Hematopoietic multipotent progenitor cell treated with erythropoietin and hydrocortisone succinate and interleukin-3 and kit ligand, for 17 days (in vitro differentiated cells): ENCODE results near the gene RUNDC1.

Experiments used
- DNase-seq: peaks from one replicate; pipeline ENCODE4 v3.0.0-alpha.2; 2015; ENCODE audit warnings: low spot score

The RUNDC1 gene

GRCh38 chr17:43018932-43019331 lies 38.6 kb downstream of the RUNDC1 start:
- no peak for DNase-seq

DNA sequence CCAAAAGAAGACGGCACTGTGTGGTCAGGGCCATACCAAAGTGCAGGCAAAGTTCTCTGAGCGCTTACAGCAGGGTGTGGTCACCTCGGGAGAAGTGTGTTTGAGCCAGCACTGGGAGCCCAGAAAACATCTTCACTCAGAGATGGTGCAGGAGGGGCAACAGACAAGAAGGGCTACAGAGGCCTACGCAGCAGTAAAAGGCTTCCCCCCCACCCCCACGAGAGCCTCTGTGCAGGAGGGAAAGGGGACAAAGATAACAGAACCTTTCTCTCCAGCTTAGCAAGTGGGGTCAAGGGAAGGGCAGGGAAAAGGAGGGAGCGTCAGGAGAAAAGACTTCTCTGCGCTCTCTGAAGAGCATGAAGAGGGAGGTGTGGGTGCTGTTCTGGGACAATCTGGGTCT lies 39.1 kb downstream of the RUNDC1 start:
- no peak for DNase-seq

- no peak for DNase-seq
These were observed 39.8 kb downstream of the RUNDC1 start for GRCh38 chr17:43020030-43020621.

DNA sequence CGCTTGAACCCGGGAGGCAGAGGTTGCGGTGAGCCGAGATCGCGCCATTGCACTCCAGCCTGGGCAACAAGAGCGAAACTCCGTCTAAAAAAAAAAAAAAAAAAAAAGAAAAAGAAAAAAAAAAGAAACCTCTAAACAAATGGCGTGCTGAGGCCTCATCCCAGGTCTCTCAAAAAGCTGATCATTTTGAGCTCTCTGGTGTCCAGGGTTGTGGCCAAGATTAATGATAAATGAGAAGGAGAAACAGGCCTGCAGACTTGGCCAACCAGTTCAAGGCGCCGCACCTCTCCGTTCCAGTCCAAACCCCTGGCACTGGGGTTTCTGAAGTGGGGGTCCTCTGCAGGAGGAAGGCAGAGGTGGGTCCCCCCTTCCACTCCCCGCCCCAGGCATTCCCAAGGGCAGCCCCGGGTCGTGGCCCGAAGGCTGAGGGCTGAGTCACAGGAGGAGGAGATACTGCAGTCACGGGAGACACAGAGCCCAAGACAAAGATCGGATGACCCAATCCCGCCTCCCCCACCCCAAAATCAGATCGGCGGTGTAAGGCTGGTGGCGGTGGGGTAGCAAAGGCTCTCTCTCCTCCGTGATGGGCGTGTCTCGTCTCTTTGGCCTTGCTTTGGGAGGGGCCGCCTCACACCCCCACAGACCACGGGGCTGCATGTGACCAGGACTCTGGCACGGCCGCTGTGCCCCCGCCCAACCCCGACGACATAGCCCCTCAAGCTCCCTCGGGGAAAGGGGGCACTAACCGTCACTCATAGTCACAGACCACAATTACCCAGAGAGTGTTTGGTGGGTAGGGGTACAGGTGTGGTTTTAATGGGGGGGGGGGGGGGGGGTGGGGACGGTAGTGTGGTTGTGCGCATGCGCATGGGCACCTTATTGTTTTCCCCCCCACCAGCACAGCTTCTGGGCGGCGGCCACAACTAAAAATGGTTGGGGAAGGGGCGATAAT lies 40.7 kb downstream of the RUNDC1 start:
- DNase-seq = no peak

GRCh38 chr17:43021741-43022512 lies 41.6 kb downstream of the RUNDC1 start, which contains the start of gene VAT1:
Gene VAT1, minus strand, starts transcription at chr17:43022385. Its CDS starts 63 bp downstream, at chr17:43022322.
- peak; percentile 45 for DNase-seq

- peak; percentile 56 for DNase-seq
These were observed 44.3 kb downstream of the RUNDC1 start, which contains the start of gene RND2 for GRCh38 chr17:43024407-43025289. Gene RND2, plus strand, starts transcription at chr17:43025231. Its CDS starts 117 bp downstream, at chr17:43025348.

GRCh38 chr17:43025290-43025657 lies 44.9 kb downstream of the RUNDC1 start:
- no peak for DNase-seq

DNA sequence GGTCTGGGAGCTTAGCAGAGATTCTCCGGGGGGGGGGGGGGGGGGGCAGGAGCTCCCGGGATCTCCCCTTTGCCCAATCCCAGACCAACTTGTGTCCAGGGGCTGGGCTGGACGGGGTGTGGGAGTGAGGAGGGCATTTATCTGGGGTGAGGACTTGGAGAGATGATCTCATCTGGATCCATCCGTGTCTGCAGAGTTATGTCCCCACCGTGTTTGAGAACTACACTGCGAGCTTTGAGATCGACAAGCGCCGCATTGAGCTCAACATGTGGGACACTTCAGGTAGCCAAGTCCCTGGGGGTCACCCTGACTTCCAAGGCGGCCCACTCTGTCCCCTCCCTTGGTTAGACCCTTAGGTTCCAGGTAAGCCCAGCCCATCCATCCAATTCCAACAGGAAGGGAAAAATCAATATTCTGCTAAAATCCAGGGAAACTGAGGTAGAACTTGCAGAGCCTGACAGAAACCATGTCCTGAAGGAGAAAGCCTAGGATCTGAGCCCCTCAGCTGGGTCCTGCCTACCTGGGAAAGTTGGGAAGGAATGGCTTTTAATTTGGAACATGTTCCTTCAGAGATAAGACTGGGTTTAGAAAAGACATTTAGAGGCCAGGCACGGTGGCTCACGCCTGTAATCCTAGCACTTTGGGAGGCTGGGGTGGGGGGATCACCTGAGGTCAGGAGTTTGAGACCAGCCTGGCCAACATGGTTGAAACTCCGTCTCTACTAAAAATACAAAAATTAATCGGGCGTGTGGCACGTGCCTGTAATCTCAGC lies 45.6 kb downstream of the RUNDC1 start:
- no peak for DNase-seq

DNA sequence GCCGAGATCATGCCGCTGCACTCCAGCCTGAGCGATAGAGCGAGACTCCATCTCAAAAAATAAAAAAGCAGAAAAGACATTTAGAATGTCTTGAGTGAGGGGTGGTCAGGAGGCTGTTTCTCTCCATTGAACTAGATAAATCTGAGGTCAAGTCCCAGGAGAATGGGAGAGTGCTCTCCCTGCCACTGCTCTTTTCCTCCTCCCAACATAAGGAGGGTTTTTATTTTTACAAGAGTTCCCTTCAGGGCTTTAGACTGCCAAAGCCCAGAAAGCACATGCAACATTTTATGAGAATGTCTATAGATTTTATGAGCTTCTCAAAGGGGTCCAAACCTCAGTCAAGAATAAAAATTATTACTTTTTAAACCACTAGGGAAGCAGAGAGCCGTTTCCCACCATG lies 46.2 kb downstream of the RUNDC1 start:
- DNase-seq = no peak

DNA sequence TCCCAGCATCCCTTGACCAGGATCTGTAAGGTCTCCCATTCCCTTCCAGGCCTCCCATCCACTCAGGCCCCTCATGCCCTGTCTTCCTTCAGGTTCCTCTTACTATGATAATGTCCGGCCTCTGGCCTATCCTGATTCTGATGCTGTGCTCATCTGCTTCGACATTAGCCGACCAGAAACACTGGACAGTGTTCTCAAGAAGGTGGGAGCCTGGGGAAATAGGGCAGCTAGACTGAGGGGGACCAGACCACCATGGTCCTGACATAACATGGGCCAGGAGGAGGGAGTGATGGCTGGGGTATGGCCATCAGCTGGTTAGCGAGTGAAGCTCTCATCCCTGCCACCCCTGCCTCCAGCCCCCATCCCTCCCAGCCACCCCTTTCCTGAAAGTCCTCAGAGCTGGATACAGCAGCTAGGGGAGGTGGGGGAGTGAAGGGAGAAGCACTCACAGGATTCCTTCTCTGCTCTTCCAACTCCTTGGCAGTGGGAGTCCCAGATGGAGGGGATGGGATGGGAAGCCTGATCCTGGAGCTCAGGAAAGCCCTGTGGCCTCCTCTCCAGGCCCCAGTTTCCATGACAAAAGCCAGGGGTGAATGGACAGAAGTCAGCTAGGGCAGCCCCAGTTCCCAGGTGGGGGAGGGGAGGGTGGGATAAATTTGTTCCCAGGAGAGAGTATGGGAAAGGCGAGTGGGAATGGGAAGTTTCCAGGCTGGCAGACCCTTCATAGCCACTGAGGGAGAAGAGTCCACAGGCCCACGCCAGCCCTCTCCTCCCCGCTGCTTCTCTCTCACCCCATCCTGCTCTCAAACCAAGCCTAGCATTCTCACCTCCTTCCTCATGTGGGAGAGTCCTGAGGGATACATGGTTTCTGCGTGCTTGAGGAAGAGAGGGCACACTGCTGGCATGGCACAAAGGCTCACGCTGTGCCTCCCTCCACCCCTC lies 47.0 kb downstream of the RUNDC1 start:
- no peak for DNase-seq

DNA sequence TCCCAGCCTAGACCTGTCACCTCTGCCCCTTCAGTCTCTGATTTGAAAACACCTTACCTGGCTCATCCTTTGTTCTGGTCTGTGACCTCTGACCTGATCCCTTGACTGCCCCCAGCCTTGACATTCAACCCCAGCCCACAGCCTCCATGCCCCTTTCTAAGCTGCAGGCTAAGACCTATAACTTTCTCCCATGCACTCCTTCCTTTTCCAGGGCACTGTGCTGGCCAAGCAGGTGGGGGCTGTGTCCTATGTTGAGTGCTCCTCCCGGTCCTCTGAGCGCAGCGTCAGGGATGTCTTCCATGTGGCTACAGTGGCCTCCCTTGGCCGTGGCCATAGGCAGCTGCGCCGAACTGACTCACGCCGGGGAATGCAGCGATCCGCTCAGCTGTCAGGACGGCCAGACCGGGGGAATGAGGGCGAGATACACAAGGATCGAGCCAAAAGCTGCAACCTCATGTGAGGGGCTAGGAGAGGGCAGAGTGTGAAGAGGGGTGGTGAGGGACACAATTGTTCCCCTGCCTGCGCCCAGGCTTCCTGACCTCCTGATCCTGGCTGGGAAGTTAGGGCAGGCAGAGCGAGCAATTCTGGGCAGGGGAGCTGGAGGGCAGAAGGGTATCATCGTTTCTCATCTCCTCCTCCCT lies 48.0 kb downstream of the RUNDC1 start:
- DNase-seq = no peak

- DNase-seq = no peak
These were observed 49.9 kb downstream of the RUNDC1 start for GRCh38 chr17:43030137-43030767.

DNA sequence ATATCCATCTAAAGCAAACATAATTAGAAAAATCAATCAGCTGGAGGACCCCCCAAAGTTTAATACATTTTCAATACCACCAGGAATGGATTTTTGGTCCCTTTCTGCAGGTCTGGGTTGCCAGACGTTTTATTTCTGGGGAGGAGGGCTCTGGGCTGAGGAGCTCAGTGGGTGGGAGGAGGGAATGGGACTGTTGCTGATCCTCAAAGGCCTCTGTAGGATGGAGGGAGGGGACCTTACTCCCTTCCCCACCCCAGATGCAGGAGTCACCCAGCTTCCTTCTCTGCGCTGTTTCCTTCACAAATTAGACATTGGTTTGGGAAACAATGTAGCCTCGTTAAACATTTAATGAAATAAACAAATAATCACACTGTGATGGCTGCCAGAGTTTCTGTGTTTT lies 51.3 kb downstream of the RUNDC1 start:
- no peak for DNase-seq

- DNase-seq = no peak
These were observed 53.9 kb downstream of the RUNDC1 start for GRCh38 chr17:43033948-43034881.

- DNase-seq = no peak
These were observed 54.5 kb downstream of the RUNDC1 start for GRCh38 chr17:43034894-43035293.

DNA sequence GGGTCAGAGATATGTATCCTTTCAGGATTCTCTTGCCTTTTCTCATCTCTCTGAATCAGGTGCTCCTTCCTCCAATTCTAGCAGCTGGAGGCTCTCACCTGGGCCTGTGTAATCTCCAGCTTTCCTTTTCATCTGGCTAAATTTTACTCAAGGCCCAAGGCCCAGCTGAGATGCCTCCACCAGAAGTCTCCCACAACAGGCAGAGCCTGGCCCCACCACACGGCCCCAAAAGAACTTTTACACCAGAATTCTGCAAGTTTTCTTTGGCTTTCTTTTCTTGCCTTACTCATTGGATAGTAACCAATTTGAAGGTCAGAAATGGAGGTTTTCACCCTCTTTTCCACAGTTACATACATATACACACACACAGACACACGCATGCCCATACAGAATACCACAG lies 59.3 kb downstream of the RUNDC1 start:
- DNase-seq = no peak

DNA sequence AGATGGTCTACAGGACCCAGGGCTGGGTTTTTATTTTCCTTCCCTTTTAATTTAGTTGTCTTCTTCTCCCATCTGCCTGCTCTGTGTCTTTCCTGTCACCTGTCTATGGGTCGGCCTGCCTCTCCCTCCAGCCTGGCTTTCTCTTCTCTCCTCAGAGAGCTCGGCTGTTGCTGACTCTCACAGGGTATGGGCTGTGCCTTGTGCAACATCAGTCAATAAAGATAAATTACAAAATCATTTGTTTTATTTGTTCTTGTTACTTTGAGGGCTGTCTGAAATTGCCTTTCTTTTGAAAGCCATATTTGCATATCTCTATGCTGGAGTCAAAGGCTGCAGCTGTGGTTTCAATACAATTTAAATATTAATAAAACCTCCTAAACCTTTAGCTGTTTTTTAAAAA lies 60.3 kb downstream of the RUNDC1 start:
- no peak for DNase-seq
